ENCODE data around the gene KRT39.

Gene KRT39

GRCh38 chr17:40962059-40962561 lies 4.6 kb downstream of the KRT39 start:
- H3K4me1 ChIP-seq (ENCODE audit: control insufficient read depth, low read depth, low read length) = no peaks in the 10 kb centered on the region
- no peak overlapping the region for H3K4me3 ChIP-seq (ENCODE audit: low read length)
- no peak overlapping the region for H2BK15ac ChIP-seq (replicated peaks; ENCODE audit: low read depth)
- H3K4ac ChIP-seq (ENCODE audit: low read depth, low read length) = no peak overlapping the region
- no peaks in the 10 kb centered on the region for H3K79me1 ChIP-seq (ENCODE audit: low read length)
- no peaks in the 10 kb centered on the region for H3K79me2 ChIP-seq (ENCODE audit: control insufficient read depth, insufficient read depth, low read length)
- H3K18ac ChIP-seq (ENCODE audit: low read length) = no peak overlapping the region
- no peak overlapping the region for H2BK120ac ChIP-seq (ENCODE audit: low read depth, low read length)
- no peaks in the 10 kb centered on the region for H3K27me3 ChIP-seq (ENCODE audit: insufficient read depth, low read length, poor library complexity)
- no peak overlapping the region for H4K8ac ChIP-seq (ENCODE audit: low read depth, low read length)
- no peak overlapping the region for H3K56ac ChIP-seq (ENCODE audit: low read length)
- no peak overlapping the region for H2BK5ac ChIP-seq (ENCODE audit: low read length)
- no peak overlapping the region for H3K27ac ChIP-seq (ENCODE audit: low read depth, low read length)
- no peak overlapping the region for H3K4me2 ChIP-seq (ENCODE audit: low read length)
- H2AK5ac ChIP-seq (ENCODE audit: low read length) = no peak overlapping the region
- no peak overlapping the region for H3K23ac ChIP-seq (ENCODE audit: low read length)
- H3K9ac ChIP-seq (ENCODE audit: low read length) = no peak overlapping the region
- no peak overlapping the region for H4K5ac ChIP-seq (ENCODE audit: low read length)
- no peaks in the 10 kb centered on the region for H3K36me3 ChIP-seq (ENCODE audit: control insufficient read depth, insufficient read depth, low read length)
- no CpG with 5 or more reads among the region's 4 CpGs for WGBS (ENCODE audit: extremely low coverage, insufficient coverage, low lambda C conversion rate)
- no peak for DNase-seq

- Histone ChIP-seq H3K36me3 (ENCODE audit: control insufficient read depth, insufficient read depth, low read length) (no peaks in the 10 kb centered on the region), H3K79me2 (ENCODE audit: control insufficient read depth, insufficient read depth, low read length) (no peaks in the 10 kb centered on the region), H3K4me1 (ENCODE audit: control insufficient read depth, low read depth, low read length) (no peaks in the 10 kb centered on the region), H2AK5ac (ENCODE audit: low read length) (no peak overlapping the region), H4K5ac (ENCODE audit: low read length) (no peak overlapping the region), H3K79me1 (ENCODE audit: low read length) (no peaks in the 10 kb centered on the region), H2BK15ac (replicated peaks; ENCODE audit: low read depth) (no peak overlapping the region), H3K27me3 (ENCODE audit: insufficient read depth, low read length, poor library complexity) (no peaks in the 10 kb centered on the region), H3K4me3 (ENCODE audit: low read length) (no peak overlapping the region), H3K9ac (ENCODE audit: low read length) (no peak overlapping the region), H3K23ac (ENCODE audit: low read length) (no peak overlapping the region), H2BK5ac (ENCODE audit: low read length) (no peak overlapping the region), H3K4me2 (ENCODE audit: low read length) (no peak overlapping the region), H3K56ac (ENCODE audit: low read length) (no peak overlapping the region), H3K4ac (ENCODE audit: low read depth, low read length) (no peak overlapping the region), H3K18ac (ENCODE audit: low read length) (no peak overlapping the region), H3K27ac (ENCODE audit: low read depth, low read length) (no peak overlapping the region), H4K8ac (ENCODE audit: low read depth, low read length) (no peak overlapping the region), H2BK120ac (ENCODE audit: low read depth, low read length) (no peak overlapping the region)
- WGBS (ENCODE audit: extremely low coverage, insufficient coverage, low lambda C conversion rate) = no CpG with 5 or more reads among the region's 1 CpG
- DNase-seq = no peak
These were observed 5.2 kb downstream of the KRT39 start for GRCh38 chr17:40961591-40961990.

GRCh38 chr17:40960144-40960543 lies 6.6 kb downstream of the KRT39 start:
- no peak overlapping the region for H2AK5ac ChIP-seq (ENCODE audit: low read length)
- H3K79me2 ChIP-seq (ENCODE audit: control insufficient read depth, insufficient read depth, low read length) = no peaks in the 10 kb centered on the region
- H2BK15ac ChIP-seq (replicated peaks; ENCODE audit: low read depth) = no peak overlapping the region
- WGBS (ENCODE audit: extremely low coverage, insufficient coverage, low lambda C conversion rate) = no CpG with 5 or more reads among the region's 10 CpGs
- H2BK120ac ChIP-seq (ENCODE audit: low read depth, low read length) = no peak overlapping the region
- no peak overlapping the region for H3K4me3 ChIP-seq (ENCODE audit: low read length)
- H4K8ac ChIP-seq (ENCODE audit: low read depth, low read length) = no peak overlapping the region
- H4K5ac ChIP-seq (ENCODE audit: low read length) = no peak overlapping the region
- H3K18ac ChIP-seq (ENCODE audit: low read length) = no peak overlapping the region
- H3K36me3 ChIP-seq (ENCODE audit: control insufficient read depth, insufficient read depth, low read length) = no peaks in the 10 kb centered on the region
- H3K79me1 ChIP-seq (ENCODE audit: low read length) = no peaks in the 10 kb centered on the region
- no peak overlapping the region for H3K27ac ChIP-seq (ENCODE audit: low read depth, low read length)
- no peaks in the 10 kb centered on the region for H3K27me3 ChIP-seq (ENCODE audit: insufficient read depth, low read length, poor library complexity)
- no peak overlapping the region for H3K9ac ChIP-seq (ENCODE audit: low read length)
- no peak overlapping the region for H2BK5ac ChIP-seq (ENCODE audit: low read length)
- no peak for DNase-seq
- H3K23ac ChIP-seq (ENCODE audit: low read length) = no peak overlapping the region
- H3K4me1 ChIP-seq (ENCODE audit: control insufficient read depth, low read depth, low read length) = no peaks in the 10 kb centered on the region
- H3K56ac ChIP-seq (ENCODE audit: low read length) = no peak overlapping the region
- no peak overlapping the region for H3K4ac ChIP-seq (ENCODE audit: low read depth, low read length)
- H3K4me2 ChIP-seq (ENCODE audit: low read length) = no peak overlapping the region

- Histone ChIP-seq H3K4me3 (ENCODE audit: low read length) (no peak overlapping the region), H4K5ac (ENCODE audit: low read length) (no peak overlapping the region), H3K79me2 (ENCODE audit: control insufficient read depth, insufficient read depth, low read length) (no peaks in the 10 kb centered on the region), H3K56ac (ENCODE audit: low read length) (no peak overlapping the region), H3K23ac (ENCODE audit: low read length) (no peak overlapping the region), H2BK15ac (replicated peaks; ENCODE audit: low read depth) (no peak overlapping the region), H3K18ac (ENCODE audit: low read length) (no peak overlapping the region), H2AK5ac (ENCODE audit: low read length) (no peak overlapping the region), H2BK120ac (ENCODE audit: low read depth, low read length) (no peak overlapping the region), H3K79me1 (ENCODE audit: low read length) (no peaks in the 10 kb centered on the region), H3K4me2 (ENCODE audit: low read length) (no peak overlapping the region), H3K4ac (ENCODE audit: low read depth, low read length) (no peak overlapping the region), H4K8ac (ENCODE audit: low read depth, low read length) (no peak overlapping the region), H3K4me1 (ENCODE audit: control insufficient read depth, low read depth, low read length) (no peaks in the 10 kb centered on the region), H3K27me3 (ENCODE audit: insufficient read depth, low read length, poor library complexity) (no peaks in the 10 kb centered on the region), H3K9ac (ENCODE audit: low read length) (no peak overlapping the region), H2BK5ac (ENCODE audit: low read length) (no peak overlapping the region), H3K27ac (ENCODE audit: low read depth, low read length) (no peak overlapping the region), H3K36me3 (ENCODE audit: control insufficient read depth, insufficient read depth, low read length) (no peaks in the 10 kb centered on the region)
- DNase-seq = peak; percentile 33
- WGBS (ENCODE audit: extremely low coverage, insufficient coverage, low lambda C conversion rate) = no CpG with 5 or more reads among the region's 12 CpGs
These were observed 8.4 kb downstream of the KRT39 start for GRCh38 chr17:40958086-40958953.

GRCh38 chr17:40956401-40957254 lies 10.1 kb downstream of the KRT39 start:
- H3K4me3 ChIP-seq (ENCODE audit: low read length) = no peak overlapping the region
- no peak overlapping the region for H3K4ac ChIP-seq (ENCODE audit: low read depth, low read length)
- no peak overlapping the region for H4K5ac ChIP-seq (ENCODE audit: low read length)
- no peak overlapping the region for H3K56ac ChIP-seq (ENCODE audit: low read length)
- no peak overlapping the region for H3K18ac ChIP-seq (ENCODE audit: low read length)
- H3K27me3 ChIP-seq (ENCODE audit: insufficient read depth, low read length, poor library complexity) = no peaks in the 10 kb centered on the region
- no peak overlapping the region for H3K27ac ChIP-seq (ENCODE audit: low read depth, low read length)
- H2BK15ac ChIP-seq (replicated peaks; ENCODE audit: low read depth) = no peak overlapping the region
- H2BK5ac ChIP-seq (ENCODE audit: low read length) = no peak overlapping the region
- no peak overlapping the region for H2AK5ac ChIP-seq (ENCODE audit: low read length)
- no peak overlapping the region for H3K9ac ChIP-seq (ENCODE audit: low read length)
- H2BK120ac ChIP-seq (ENCODE audit: low read depth, low read length) = no peak overlapping the region
- no peak for DNase-seq
- no CpG with 5 or more reads among the region's 8 CpGs for WGBS (ENCODE audit: extremely low coverage, insufficient coverage, low lambda C conversion rate)
- H3K79me1 ChIP-seq (ENCODE audit: low read length) = no peaks in the 10 kb centered on the region
- no peak overlapping the region for H3K23ac ChIP-seq (ENCODE audit: low read length)
- no peaks in the 10 kb centered on the region for H3K4me1 ChIP-seq (ENCODE audit: control insufficient read depth, low read depth, low read length)
- no peaks in the 10 kb centered on the region for H3K36me3 ChIP-seq (ENCODE audit: control insufficient read depth, insufficient read depth, low read length)
- no peak overlapping the region for H4K8ac ChIP-seq (ENCODE audit: low read depth, low read length)
- H3K79me2 ChIP-seq (ENCODE audit: control insufficient read depth, insufficient read depth, low read length) = no peaks in the 10 kb centered on the region
- no peak overlapping the region for H3K4me2 ChIP-seq (ENCODE audit: low read length)
